Measurements from ENCODE around the gene AP3M1. TPM values are rescaled to one million over a fixed set of nuclear protein-coding genes. Genes with fewer than 3 reads are reported as not detected.
"Not testable (repeated sequence)": the region's sequence is repeated elsewhere in the genome, so short reads cannot be mapped to it uniquely, and the experiment has no call there.

AP3M1 gene
- total RNA-seq, 1 donor from 2014 or later = 28.0 TPM

- DNase-seq (ENCODE audit: missing footprints) = no peak
- intact Hi-C loops (cut with DNase I) = no loop called here
- ATAC-seq = no peak
Measured at GRCh38 chr10:74165530-74165901, 14.9 kb upstream of the AP3M1 start.

- ATAC-seq = no peak
- DNase-seq (ENCODE audit: missing footprints) = no peak
- intact Hi-C loops (cut with DNase I) = no loop called here
Measured at GRCh38 chr10:74164716-74165529, 14.3 kb upstream of the AP3M1 start.

DNA sequence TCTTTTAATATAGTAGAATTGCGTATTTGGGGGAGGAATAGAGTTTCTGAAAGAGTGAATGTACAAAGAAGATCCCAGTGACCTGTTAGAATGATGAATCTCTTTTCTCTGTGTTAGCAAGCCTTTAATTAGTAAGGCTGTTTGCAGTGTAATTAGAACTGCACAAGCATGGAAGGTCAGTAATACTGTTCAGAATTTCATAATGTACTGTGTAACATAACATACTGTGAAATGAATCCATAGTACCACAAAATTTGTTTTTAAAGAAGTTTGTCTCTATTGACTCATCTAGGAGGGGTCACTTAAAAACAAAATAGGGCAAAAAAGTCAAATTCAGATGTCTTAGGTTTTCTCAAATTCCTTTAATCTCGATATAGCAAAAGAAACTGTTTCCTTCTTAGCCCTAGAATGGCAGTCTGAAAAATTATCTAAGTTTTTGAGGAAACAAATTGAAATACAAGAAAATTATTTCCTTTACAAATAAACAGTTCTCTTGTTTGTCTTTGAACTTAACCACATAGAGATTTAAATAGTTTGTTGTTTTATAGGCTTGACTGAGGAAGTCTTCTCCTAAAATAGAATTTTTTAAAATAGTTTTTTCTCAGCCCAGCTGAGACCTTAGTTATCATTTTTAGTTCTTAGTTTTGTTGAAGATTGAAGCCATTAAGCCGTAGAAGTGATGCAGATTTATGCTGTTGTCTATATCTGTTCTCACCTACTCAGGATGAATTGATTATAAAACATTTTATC lies 12.9 kb upstream of the AP3M1 start:
- DNase-seq (ENCODE audit: missing footprints) = no peak
- intact Hi-C loops (cut with DNase I) = no loop called here
- ATAC-seq = no peak

GRCh38 chr10:74160013-74160412 lies 9.4 kb upstream of the AP3M1 start:
- intact Hi-C loops (cut with DNase I) = no loop called here
- no peak for ATAC-seq
- DNase-seq (ENCODE audit: missing footprints) = no peak

GRCh38 chr10:74156919-74157289 lies 6.3 kb upstream of the AP3M1 start:
- DNase-seq (ENCODE audit: missing footprints) = no peak
- ATAC-seq = peak; percentile 75
- intact Hi-C loops (cut with DNase I) = loop anchor here (10.0 kb wide), 2 partner anchors 78 to 1078 kb away; partner anchors contain the start of gene COMTD1

GRCh38 chr10:74153676-74154075 lies 3.0 kb upstream of the AP3M1 start:
- no peak for ATAC-seq
- intact Hi-C loops (cut with DNase I) = loop anchor here (10.0 kb wide), 2 partner anchors 81 to 1081 kb away; partner anchors contain the start of gene COMTD1
- DNase-seq (ENCODE audit: missing footprints) = no peak

DNA sequence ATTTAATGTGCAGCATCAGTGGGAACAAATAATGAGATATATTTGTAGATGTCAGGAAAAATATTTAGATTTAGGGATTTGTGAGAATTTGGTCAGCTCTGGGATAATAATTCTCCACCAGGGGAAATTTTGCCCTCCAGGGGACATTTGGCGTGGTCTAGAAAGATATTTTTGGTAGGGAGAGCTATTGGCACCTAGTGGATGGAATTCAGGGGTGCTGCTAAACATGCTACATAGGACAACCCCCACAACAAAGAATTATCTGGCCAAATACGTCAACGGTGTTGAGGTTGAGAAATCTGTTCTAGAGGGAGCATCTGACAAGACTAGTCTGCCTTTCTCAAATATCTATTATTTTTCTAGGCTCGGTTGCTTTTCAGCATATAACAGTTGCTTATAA lies 2.5 kb upstream of the AP3M1 start:
- no peak for ATAC-seq
- DNase-seq (ENCODE audit: missing footprints) = no peak
- intact Hi-C loops (cut with DNase I) = loop anchor here (10.0 kb wide), 2 partner anchors 82 to 1082 kb away; partner anchors contain the start of gene COMTD1

- DNase-seq (ENCODE audit: missing footprints) (no peak), ATAC-seq (no peak)
- intact Hi-C loops (cut with DNase I) = loop anchor here (2.0 to 10.0 kb wide), 3 partner anchors 25 to 1083 kb away; partner anchors contain the start of gene COMTD1
Measured at GRCh38 chr10:74151879-74152722, 1.5 kb upstream of the AP3M1 start.

DNA sequence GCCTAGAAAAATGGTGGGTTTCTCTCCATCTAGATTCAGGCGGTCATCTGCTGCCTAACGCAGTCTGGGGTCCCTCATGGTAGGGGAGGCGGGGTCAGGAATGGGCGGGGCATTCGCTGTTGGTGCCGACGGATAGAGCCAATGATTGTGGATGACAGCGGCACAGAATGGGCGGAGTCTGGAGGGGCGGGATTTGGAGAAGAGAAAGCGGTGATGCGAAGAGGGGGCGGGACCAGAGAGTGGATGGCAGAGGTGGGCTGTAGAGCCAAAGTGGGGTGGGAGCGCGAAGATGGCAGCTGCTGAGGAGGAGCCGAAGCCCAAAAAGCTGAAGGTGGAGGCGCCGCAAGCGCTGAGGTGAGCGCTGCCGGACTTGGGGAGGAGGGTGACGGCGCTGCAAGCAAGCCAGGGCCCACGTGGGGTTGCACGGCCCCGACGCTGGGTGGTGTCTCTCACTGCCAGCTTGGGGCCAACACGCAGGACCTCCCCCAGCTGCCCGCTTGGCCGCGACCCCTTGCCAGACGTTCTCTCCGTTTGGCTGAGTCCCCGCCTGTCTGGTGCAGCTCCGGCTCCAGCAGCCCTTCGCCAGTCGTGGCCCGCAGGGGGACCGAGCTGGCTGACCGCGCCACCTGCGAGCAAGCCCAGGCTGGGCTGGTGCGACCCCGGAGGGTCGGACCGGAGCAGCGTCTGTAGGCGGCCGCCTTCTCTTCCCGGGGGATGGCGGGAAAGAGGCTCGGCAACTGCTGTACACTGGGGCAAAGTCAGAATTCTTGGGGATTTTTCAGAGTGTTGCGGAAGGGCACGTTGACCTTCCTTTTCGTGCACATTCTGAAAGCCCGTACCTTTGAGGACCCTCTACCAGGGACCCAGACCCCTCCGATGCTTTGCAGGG lies 606 bp upstream of the AP3M1 start, which contains the start of gene ADK:
Gene ADK (plus strand): TSS at position 232 of the 889 bp plus-strand sequence. CDS start 58 bp downstream, at position 290.
- intact Hi-C loops (cut with DNase I) = loop anchor here (2.0 to 10.0 kb wide), 3 partner anchors 26 to 1084 kb away; partner anchors contain the start of gene COMTD1
- DNase-seq (ENCODE audit: missing footprints) = peak; percentile 100
- ATAC-seq = peak; percentile 98

DNA sequence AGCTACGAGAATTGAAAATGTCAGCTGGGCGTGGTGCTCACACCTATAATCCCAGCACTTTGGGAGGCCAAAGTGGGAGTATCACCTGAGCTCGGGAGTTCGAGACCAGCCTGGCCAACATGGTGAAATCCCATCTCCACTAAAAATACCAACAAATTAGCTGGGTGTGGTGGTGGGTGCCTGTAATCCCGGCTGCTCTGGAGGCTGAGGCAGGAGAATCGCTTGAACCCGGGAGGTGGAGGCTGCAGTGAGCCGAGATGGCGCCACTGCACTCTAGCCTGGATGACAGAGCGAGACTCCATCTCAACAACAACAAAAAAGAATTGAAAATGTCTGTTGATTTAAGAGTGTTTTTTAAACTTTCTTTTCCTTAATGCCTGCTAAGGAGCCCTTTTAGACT lies 3.6 kb downstream of the AP3M1 start:
- intact Hi-C loops (cut with DNase I); DNase-seq (ENCODE audit: missing footprints); ATAC-seq: not testable (repeated sequence)

GRCh38 chr10:74145133-74145532 lies 5.5 kb downstream of the AP3M1 start:
- no peak for ATAC-seq
- intact Hi-C loops (cut with DNase I) = no loop called here
- DNase-seq (ENCODE audit: missing footprints) = no peak

- ATAC-seq = no peak
- intact Hi-C loops (cut with DNase I) = no loop called here
- no peak for DNase-seq (ENCODE audit: missing footprints)
Measured at GRCh38 chr10:74140553-74140952, 10.1 kb downstream of the AP3M1 start.

- DNase-seq (ENCODE audit: missing footprints) (no peak), ATAC-seq (no peak)
- intact Hi-C loops (cut with DNase I) = no loop called here
Measured at GRCh38 chr10:74139981-74140380, 10.6 kb downstream of the AP3M1 start.

- ATAC-seq; DNase-seq (ENCODE audit: missing footprints); intact Hi-C loops (cut with DNase I): not testable (repeated sequence)
Measured at GRCh38 chr10:74138596-74138995, 12.0 kb downstream of the AP3M1 start.

- DNase-seq (ENCODE audit: missing footprints) (no peak), ATAC-seq (no peak)
- intact Hi-C loops (cut with DNase I) = no loop called here
Measured at GRCh38 chr10:74137992-74138391, 12.6 kb downstream of the AP3M1 start.

DNA sequence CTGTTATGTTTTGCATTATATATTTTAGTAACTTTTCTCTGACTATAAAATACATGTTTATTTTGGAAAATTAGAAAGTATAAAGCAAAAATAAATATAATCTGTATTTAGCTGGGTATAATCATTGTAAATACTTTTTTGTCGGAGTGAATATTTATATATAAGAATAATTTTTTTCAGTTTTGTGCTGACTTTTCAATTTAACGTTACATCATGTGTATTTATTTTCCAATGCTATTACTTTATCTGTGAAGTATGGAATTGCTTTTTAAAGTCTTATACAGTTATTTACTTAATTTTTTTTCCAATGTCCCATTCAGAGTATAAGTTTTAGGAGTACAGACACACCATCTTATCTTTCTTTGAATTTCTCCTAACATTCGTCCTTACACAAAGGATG lies 15.2 kb downstream of the AP3M1 start:
- no peak for ATAC-seq

DNA sequence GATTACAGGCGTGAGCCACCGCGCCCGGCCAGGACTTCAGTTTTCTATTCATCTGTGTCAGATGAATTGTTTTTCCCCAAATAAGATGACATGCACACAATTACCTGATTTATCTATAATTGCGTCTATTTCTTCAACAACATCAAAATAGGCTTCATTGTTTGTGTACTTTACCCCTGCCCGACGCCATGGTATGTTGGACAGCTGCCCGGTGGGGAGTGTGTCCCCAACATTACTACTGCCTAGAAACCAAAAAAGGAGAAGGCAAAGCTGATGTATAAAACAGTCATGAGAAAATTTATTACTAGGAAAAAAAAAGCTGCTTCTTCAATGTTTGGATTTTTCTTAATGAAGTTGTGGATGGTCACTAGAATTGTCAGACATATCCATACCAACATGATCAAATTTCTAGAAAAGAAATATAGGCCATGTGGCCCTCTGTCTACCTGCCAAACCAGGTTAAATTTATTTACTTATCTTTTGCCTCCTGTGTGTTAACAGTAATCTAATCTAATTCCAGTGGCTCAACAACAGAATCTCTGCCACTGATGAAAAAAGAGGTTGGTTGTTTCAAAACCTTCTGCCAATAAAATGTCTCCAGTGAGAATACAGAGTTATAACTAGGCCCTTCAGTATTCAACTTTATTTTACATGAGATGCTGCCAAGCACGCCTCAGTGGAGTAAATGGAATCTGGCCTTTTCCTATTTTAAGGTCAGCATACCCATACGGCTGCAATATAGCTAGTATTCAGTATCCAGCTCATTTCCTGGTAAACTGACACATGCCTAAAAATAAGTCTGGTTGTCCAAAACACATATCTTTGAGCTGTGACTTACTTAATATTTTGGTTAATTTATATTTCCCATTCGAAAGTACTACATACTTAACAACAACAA lies 16.5 kb downstream of the AP3M1 start:
- no peak for ATAC-seq

More for the DNA sequence above, 15.2 kb downstream of the AP3M1 start:
- no peak for DNase-seq (ENCODE audit: missing footprints)
- intact Hi-C loops (cut with DNase I) = no loop called here

More for the DNA sequence above, 16.5 kb downstream of the AP3M1 start:
- no peak for DNase-seq (ENCODE audit: missing footprints)
- intact Hi-C loops (cut with DNase I) = no loop called here

All from Right ventricle myocardium inferior (tissue), 1 donor.